Loucy (cell line): ENCODE data around the gene DYRK3.

Source experiments
- H2AFZ ChIP-seq: fragments of 200-600 bp; sonication (generic); 2 replicates; pipeline ENCODE4 v1.6.0; 2016; ENCODE audit warnings: antibody characterized with exemption, mild to moderate bottlenecking, low read length, moderate library complexity
- H3F3A ChIP-seq: fragments of 200-600 bp; 2 replicates; pipeline ENCODE4 v1.6.0; 2016; ENCODE audit warnings: antibody characterized with exemption, low read depth, mild to moderate bottlenecking
- H3K27me3 ChIP-seq: fragments of 200-600 bp; sonication (generic); 2 replicates; pipeline ENCODE4 v1.6.1; 2014; ENCODE audit warnings: low read length, mild to moderate bottlenecking; ENCODE audit not compliant: insufficient read depth, poor library complexity, severe bottlenecking
- H3K36me3 ChIP-seq: fragments of 200-600 bp; sonication (generic); 2 replicates; pipeline ENCODE4 v1.6.1; 2016; ENCODE audit warnings: low read length; ENCODE audit not compliant: insufficient read depth
- H3K4me1 ChIP-seq: fragments of 200-600 bp; sonication (generic); 2 replicates; pipeline ENCODE4 v1.5.1; 2014; ENCODE audit warnings: low read length, mild to moderate bottlenecking; ENCODE audit not compliant: insufficient read depth, poor library complexity, severe bottlenecking
- H3K4me2 ChIP-seq: fragments of 200-600 bp; sonication (generic); 2 replicates; pipeline ENCODE4 v1.6.0; 2014; ENCODE audit warnings: antibody characterized with exemption, low read length, low read depth, mild to moderate bottlenecking; ENCODE audit not compliant: poor library complexity, severe bottlenecking
- H3K4me3 ChIP-seq: fragments of 200-600 bp; sonication (generic); 2 replicates; pipeline ENCODE4 v1.5.1; 2014; ENCODE audit warnings: low read length, mild to moderate bottlenecking, mixed read lengths; ENCODE audit not compliant: poor library complexity, severe bottlenecking
- H3K79me2 ChIP-seq: fragments of 200-600 bp; sonication (generic); 2 replicates; pipeline ENCODE4 v1.6.1; 2014; ENCODE audit warnings: low read length; ENCODE audit not compliant: insufficient read depth
- H3K9ac ChIP-seq: fragments of 200-600 bp; sonication (generic); 2 replicates; pipeline ENCODE4 v1.6.0; 2014; ENCODE audit warnings: mild to moderate bottlenecking, low read depth, low read length, moderate library complexity; ENCODE audit not compliant: poor library complexity, severe bottlenecking
- H3K9me2 ChIP-seq: fragments of 200-600 bp; sonication (generic); replicated peaks from 2 replicates; pipeline ENCODE4 v1.6.1; 2016; ENCODE audit warnings: low read depth, low read length, mixed read lengths
- H3K9me3 ChIP-seq: fragments of 200-600 bp; sonication (generic); 2 replicates; pipeline ENCODE4 v1.6.1; 2014; ENCODE audit warnings: mild to moderate bottlenecking, antibody characterized with exemption, low read length, low read depth; ENCODE audit not compliant: insufficient read depth
- H4K20me1 ChIP-seq: fragments of 200-600 bp; sonication (generic); 2 replicates; pipeline ENCODE4 v1.6.0; 2014; ENCODE audit warnings: antibody characterized with exemption, low read length, mild to moderate bottlenecking; ENCODE audit not compliant: insufficient read depth, poor library complexity, severe bottlenecking
- EZH2phosphoT487 ChIP-seq: fragments of 200-600 bp; IDR thresholded peaks from 2 replicates; pipeline ENCODE4 v1.6.1; 2018; ENCODE audit warnings: antibody characterized with exemption, mild to moderate bottlenecking, moderate library complexity, borderline replicate concordance
- TF ChIP-seq, protein P1 (sequence below): fragments of 200-600 bp; sonication (generic); conservative IDR thresholded peaks from 2 replicates; pipeline ENCODE4 v1.5.1; 2014; ENCODE audit warnings: mild to moderate bottlenecking, antibody characterized with exemption, low read length

The DYRK3 gene

DNA sequence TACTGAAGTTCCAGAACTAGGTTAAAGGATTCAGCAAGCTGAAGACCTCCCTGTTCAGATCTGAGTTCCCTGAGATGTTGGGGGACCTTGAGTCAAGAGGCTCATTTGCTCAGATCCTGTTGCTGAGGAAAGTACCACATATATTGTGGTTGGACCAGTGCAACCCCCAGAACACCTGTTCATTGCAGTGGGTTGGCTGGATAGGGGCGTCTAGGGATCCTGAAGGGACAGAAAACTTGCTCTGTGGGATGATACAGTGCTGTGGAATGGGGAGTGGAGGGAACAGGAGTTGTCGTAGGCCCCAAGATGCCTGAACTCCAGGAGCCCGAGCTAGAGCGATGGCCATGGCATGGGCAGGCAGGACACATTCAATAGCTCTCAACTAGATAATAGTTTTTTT, 24.8 kb downstream of the DYRK3 start:
- TF ChIP-seq EZH2phosphoT487: no peak
- TF ChIP-seq, protein P1, sequence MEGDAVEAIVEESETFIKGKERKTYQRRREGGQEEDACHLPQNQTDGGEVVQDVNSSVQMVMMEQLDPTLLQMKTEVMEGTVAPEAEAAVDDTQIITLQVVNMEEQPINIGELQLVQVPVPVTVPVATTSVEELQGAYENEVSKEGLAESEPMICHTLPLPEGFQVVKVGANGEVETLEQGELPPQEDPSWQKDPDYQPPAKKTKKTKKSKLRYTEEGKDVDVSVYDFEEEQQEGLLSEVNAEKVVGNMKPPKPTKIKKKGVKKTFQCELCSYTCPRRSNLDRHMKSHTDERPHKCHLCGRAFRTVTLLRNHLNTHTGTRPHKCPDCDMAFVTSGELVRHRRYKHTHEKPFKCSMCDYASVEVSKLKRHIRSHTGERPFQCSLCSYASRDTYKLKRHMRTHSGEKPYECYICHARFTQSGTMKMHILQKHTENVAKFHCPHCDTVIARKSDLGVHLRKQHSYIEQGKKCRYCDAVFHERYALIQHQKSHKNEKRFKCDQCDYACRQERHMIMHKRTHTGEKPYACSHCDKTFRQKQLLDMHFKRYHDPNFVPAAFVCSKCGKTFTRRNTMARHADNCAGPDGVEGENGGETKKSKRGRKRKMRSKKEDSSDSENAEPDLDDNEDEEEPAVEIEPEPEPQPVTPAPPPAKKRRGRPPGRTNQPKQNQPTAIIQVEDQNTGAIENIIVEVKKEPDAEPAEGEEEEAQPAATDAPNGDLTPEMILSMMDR: no peak
- Histone ChIP-seq H3K9me2 (no peaks in the 10 kb centered on the region), H3K9ac (peak overlapping the region; percentile 14), H3K27me3 (no peaks in the 10 kb centered on the region), H3K36me3 (no peaks in the 10 kb centered on the region), H3K4me1 (peaks cover 46% of the 10 kb centered on the region), H3K9me3 (no peaks in the 10 kb centered on the region), H4K20me1 (no peaks in the 10 kb centered on the region), H3K79me2 (no peaks in the 10 kb centered on the region), H2AFZ (no peak overlapping the region), H3K4me3 (no peak overlapping the region), H3K4me2 (no peak overlapping the region), H3F3A (0 out of 2 replicates have a peak, but pooled peaks cover 4% of the 10 kb centered on the region)

DNA sequence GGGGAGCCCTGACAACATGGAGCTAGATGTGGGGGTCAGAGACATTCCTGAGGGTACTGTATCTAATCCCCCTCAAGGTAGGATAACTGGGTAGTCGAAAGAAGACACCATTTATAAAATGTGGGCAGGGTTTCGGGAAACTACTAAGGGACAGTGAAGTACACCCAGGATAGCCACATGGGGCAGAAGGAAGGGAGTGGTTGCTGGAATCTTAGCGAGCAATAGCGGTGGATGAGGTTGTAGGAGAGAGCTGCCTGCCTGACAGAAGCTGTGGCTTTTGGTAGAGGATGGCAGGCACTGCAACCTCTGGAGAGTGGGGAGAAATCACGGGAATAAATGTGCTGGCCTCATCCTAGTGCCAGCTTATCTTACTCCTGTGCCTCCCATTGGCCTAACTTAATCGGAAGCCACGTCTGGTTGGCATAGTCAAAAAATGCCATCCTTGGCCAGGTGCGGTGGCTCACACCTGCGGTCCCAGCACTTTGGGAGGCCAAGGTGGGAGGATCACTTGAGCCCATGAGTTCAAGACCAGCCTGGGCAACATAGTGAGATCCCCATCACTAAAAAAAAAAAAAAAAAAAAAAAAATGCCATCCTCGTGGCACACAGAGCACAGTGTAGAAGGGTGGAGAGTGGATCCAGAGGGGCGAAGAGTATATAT, 26.0 kb downstream of the DYRK3 start:
- no peaks in the 10 kb centered on the region for H4K20me1 ChIP-seq
- no peak overlapping the region for H3K9ac ChIP-seq
- TF ChIP-seq EZH2phosphoT487: no peak
- TF ChIP-seq, protein P1: no peak
- no peaks in the 10 kb centered on the region for H3K9me3 ChIP-seq
- H3K4me3 ChIP-seq: no peak overlapping the region
- H3K4me2 ChIP-seq: no peak overlapping the region
- H3K36me3 ChIP-seq: no peaks in the 10 kb centered on the region
- 0 out of 2 replicates have a peak, but pooled peaks cover 4% of the 10 kb centered on the region for H3F3A ChIP-seq
- no peaks in the 10 kb centered on the region for H3K9me2 ChIP-seq
- no peaks in the 10 kb centered on the region for H3K79me2 ChIP-seq
- no peak overlapping the region for H2AFZ ChIP-seq
- H3K27me3 ChIP-seq: no peaks in the 10 kb centered on the region
- H3K4me1 ChIP-seq: peaks cover 46% of the 10 kb centered on the region

DNA sequence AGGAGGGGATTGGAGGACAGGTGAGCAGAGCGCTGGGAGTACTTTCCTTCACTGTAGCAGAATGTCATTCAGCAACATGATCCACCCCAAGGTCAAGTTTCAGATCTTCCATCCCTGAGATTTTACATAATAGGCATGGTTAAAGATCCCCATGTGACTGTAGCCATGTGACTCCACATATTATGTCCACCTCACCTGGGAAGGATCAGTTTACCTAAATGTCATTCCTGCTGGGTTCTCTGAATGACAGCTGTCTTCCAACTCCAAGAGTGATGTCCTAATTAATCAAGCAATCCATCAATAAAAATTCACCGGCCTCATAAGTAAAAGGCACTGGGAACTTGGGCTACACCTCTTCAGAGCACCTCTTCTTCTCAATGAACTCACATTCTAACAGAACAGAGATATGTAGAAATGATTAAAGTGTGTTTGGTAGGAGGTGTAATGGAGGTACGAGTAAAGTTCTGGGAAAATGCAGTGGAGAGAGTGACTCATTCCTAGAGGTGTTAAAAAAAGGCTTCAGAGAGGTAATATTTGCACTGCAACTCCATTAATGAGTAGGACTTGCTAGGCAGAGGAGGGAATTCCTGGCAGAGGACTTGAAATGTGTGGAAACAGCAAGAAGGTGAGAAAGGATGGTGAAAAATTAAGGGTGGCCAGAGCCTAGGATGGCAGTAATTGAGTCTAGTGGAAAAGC, 27.2 kb downstream of the DYRK3 start:
- no peaks in the 10 kb centered on the region for H4K20me1 ChIP-seq
- no peaks in the 10 kb centered on the region for H3K9me3 ChIP-seq
- H3K9ac ChIP-seq: no peak overlapping the region
- peaks cover 42% of the 10 kb centered on the region for H3K4me1 ChIP-seq
- H3K36me3 ChIP-seq: no peaks in the 10 kb centered on the region
- H3K4me2 ChIP-seq: no peak overlapping the region
- no peak overlapping the region for H3K4me3 ChIP-seq
- H3F3A ChIP-seq: 0 out of 2 replicates have a peak, but pooled peaks cover under 1% of the 10 kb centered on the region
- TF ChIP-seq, protein P1: no peak
- no peak for TF ChIP-seq EZH2phosphoT487
- H3K9me2 ChIP-seq: no peaks in the 10 kb centered on the region
- no peaks in the 10 kb centered on the region for H3K27me3 ChIP-seq
- H3K79me2 ChIP-seq: no peaks in the 10 kb centered on the region
- no peak overlapping the region for H2AFZ ChIP-seq
